GM21576 (cell line): Measurements from ENCODE around the gene LSM14A.
"Not testable (repeated sequence)": the region's sequence is repeated elsewhere in the genome, so short reads cannot be mapped to it uniquely, and the experiment has no call there.

ENCODE experiments used
- ATAC-seq: cut with Tn5 transposase; IDR thresholded peaks from one replicate; pipeline ENCODE4 v1.9.1; 2021; ENCODE audit warnings: mild to moderate bottlenecking, moderate library complexity; ENCODE audit not compliant: unreplicated experiment

The LSM14A gene

DNA sequence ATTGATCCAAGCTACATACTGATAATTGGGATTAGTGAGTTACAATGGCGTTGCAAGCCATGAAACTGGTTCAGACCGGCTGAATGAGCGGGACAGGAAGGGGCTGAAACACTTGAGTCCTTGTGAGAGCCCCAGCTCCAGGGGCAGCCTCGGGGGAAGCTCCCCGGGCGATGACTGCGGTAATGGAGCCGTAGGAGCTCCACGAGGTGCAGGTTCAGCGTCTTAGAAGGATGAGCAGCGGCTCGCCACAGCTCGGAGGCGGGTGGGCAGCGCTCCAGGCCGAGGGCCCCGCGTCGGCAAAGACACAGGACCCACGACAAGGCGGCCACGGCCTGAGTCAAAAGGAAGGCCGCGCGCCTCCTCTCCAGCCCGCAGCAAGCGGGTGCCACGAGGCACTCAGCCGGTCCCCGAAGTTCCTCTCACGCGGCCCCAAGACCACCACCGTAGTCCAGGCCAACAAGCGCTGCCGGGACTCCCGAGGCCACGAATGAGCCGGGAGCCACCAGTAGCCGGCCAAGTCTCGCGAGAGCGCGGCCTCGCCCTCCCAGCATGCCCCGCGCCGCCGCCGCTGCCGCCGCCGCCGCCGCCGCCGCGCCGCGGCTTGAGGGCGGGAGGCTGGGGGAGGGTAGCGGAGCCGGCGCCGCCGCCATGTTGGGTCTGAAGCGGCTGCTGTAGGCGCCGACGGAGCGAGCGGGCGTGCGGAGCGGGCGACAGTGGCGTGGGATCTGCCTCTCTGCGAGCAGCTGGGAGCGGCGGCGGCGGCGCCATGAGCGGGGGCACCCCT is at the start of gene LSM14A:
TSS of gene LSM14A (plus strand) at position 628 of the 784 bp plus-strand sequence. CDS start at position 767, 139 bp downstream.
- ATAC-seq, result peak; percentile 61

DNA sequence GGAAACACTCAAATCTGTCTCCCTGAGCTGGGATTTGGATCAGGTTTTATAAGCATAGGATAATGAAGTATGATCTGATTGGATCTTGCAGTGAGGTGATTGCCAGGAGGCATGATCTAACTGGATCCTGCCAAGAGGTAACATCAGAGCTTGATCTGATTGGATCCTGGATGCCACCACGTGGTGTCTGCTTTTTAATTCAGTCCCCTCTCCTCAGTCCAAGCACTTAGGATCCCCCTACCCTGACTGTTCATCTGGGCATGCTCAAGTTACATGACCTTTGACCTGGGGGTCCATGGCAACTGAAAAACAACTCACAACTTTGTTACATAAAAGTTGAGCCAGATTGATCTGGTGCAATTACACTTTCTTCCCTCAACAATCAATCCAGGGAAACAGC is 47.5 kb upstream of the LSM14A start:
- ATAC-seq, result no peak

DNA sequence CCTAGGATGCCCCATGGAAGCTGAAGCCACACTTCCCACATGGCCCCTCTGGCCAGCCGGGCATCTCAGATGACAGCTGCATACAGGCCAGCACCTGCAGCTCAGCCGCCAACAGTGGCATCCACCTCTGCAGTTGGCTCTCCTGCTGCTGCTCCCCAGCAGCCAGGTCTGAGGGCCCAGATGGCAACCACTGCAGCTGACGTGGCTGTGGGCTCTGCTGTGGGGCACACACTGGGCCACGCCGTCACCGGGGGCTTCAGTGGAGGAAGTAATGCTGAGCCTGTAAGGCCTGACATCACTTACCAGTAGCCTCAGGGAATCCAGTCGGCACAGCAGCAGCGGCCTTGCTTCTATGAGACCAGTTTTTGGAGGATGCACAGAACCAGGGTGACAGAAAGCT is 45.3 kb upstream of the LSM14A start:
- no peak for ATAC-seq

DNA sequence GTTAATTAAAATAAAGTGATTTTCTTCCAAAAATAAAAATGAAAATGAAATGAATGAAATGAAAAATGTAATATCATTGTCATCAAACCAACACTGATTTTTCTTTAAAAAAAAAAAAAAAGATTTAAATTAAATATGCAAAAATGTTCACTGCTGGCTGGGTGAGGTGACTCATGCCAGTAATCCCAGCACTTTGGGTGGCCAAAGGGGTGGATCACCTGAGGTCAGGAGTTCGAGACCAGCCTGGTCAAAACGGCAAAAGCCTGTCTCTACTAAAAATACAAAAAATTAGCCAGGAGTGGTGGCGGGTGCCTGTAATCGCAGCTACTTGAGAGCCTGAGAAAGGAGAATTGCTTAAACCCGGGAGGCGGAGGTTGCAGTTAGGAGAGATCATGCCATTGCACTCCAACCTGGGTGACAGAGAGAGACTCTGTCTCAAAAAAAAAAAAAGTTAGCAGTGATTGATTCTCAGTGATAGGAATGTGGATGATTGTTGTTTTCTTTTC is 44.6 kb upstream of the LSM14A start:
- ATAC-seq, result no peak

DNA sequence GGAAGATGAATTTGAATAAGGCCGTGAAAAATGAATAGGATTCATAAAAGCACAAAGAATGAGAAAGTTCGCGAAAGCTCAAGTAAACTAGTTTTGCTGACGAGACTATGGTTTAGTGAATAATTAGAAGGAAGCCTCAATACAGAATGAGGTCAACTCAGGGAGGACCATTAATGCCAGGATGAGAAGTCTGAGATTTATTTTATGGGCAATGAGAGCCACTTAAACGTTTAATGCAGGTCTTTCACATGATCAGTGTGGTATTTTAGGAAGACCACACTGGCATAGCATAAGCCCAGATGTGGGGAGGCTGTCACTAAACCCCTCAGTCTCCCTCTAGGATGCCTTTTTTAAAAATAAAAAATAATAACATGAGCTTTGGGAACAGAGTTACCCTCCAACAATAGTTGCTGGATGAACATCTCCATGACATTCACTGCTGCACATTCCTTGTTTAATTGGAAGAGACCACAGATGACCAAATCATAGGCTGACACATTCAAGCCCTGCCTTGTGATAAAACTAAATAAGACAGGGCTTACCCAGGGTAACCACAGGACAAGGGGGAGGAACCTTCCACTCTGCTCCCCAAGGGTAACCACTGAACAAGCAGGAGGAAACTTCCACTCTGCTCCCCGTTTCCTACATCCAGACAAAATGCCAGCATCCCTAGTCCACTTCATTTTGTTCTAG is 43.6 kb upstream of the LSM14A start:
- ATAC-seq, result no peak

DNA sequence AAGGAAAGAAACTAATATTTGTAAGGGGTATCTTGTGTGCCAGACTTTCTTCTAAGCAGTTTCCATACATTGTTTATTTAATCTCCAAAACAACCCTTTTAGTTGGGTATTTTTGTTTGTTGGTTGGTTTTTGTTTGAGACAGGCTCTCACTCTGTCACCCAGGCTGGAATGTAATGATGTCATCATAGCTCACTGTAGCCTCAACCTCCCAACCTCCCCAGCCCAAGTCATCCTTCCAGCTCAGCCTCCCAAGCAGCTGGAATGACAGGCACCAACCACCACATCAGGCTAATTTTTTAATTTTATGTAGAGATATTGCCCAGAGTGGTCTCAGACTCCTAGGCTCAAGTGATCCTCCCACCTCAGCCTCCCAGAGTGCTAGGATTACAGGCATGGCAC is 41.2 kb upstream of the LSM14A start:
- ATAC-seq, result no peak

DNA sequence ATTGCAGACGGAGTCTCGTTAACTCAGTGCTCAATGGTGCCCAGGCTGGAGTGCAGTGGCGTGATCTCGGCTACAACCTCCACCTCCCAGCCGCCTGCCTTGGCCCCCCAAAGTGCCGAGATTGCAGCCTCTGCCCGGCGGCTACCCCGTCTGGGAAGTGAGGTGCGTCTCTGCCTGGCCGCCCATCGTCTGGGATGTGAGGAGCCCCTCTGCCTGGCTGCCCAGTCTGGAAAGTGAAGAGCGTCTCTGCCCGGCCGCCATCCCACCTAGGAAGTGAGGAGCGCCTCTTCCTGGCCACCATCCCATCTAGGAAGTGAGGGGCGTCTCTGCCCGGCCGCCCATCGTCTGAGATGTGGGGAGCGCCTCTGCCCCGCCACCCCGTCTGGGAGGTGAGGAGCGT is 40.2 kb upstream of the LSM14A start:
- not testable (repeated sequence) for ATAC-seq

DNA sequence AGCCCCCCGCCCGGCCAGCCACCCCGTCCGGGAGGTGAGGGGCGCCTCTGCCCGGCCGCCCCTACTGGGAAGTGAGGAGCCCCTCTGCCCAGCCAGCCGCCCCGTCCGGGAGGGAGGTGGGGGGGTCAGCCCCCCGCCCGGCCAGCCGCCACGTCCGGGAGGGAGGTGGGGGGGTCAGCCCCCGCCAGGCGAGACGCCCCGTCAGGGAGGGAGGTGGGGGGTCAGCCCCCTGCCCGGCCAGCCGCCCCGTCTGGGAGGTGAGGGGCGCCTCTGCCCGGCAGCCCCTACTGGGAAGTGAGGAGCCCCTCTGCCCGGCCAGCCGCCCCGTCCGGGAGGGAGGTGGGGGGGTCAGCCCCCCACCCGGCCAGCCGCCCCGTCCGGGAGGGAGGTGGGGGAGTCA is 39.6 kb upstream of the LSM14A start:
- not testable (repeated sequence) for ATAC-seq

DNA sequence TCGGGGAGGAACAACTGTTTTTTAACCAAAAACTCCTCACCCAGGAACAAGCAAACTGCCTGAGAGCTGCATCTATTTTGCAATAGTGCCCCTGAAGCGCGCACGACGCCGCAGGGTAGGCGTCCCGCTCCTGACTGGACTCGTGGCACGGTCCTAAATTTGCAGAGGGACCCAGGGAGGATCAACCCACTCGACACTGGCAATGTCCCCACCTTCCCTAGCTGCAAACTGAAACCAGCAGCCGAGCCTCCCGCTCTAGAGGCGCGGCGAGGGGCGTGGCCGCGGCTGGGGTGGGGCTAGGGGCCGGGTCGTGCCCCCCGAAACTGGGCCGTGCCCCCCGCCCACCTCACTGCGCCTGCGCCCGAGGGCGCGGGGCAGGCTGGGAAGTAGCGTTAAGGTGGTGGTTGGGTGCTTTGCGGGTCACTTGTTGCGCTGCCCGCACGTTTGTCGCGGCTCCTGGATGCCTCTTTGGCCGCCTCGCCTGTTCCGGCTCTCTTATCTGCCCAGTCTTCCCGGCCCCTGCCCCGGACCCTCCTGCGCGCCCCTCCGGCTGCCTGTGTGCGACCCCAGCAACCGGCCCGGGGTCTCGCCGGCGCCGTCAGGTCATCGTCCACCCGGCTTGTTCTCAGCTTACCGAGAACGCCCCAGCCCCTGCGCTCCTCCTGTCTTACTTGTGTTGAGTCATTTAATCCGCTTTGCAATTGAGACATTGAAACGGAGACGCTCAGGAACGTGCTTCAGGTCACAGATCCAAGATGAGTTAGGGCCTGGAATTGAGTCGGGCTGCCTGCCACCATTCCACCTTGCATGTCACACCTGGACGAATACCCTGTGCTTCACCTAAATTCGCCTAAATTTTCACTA is 37.9 kb upstream of the LSM14A start:
- ATAC-seq, result peak; percentile 93

DNA sequence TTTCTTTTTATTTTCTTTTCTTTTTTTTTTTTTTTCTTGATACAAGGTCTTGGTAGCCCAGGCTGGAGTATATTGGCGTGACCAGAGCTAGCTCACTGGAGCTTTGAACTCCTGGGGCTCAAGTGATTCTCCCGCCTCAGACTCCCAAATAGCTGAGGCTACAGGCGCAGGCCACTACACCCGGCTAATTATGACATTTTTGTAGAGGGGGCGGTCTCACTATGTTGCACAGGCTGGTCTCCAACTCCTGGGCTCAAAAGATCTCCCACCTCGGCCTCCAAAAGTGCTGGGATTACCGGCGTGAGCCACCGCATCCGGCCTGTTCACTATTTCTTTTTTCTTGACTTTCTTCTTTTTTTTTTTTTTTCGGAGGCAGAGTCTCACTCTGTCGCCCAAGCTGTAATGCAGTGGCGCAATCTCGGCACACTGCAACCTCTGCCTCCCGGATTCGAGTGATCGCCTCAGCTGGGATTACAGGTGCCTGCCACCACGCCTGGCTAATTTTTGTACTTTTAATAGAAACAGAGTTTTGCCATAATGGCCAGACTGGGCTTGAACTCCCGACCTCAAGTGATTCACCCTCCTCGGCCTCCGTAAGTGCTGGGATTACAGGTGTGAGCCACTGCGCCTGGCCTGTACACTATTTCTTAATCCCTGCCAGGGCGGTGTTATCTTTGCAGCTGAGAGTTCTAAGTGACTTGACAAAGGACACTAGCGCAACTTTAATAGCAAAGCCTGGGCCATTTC is 37.1 kb upstream of the LSM14A start:
- ATAC-seq, result no peak

DNA sequence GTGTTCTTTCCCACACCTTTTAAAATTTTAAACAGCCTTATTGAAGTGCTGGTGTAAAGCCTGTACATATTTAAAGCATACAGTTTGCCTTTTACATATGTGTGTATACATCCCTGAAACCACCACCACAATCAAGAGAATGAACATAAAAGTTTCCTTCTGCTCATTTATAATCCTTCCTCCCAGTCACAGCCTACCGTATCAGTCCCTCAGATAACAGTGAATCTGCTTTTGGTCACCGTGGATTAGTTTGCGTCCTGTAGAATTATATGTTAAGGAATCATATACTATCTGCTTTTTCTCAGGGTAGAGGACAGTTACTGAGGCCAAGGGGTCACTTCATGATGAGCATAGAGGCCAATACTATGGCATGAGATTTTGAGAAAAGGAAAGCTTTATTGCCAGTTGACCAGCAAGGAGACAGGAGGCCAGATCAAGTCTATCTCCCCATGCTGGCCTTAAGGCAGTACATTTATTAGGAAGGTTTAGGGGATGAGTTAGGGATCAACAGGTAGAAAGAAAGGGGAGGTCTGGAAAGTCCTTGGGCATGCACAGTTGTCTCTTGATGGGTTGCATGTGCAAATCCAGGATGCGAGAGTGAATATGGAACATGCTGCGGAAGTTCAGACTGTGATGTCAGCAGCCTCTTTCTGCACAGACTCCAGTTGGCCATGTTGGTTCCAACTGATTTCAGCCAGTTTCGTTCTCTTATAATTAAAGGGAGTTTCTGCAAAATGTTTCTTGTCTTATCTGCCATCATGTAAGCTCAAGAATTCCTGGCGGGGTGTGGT is 36.3 kb upstream of the LSM14A start:
- no peak for ATAC-seq

DNA sequence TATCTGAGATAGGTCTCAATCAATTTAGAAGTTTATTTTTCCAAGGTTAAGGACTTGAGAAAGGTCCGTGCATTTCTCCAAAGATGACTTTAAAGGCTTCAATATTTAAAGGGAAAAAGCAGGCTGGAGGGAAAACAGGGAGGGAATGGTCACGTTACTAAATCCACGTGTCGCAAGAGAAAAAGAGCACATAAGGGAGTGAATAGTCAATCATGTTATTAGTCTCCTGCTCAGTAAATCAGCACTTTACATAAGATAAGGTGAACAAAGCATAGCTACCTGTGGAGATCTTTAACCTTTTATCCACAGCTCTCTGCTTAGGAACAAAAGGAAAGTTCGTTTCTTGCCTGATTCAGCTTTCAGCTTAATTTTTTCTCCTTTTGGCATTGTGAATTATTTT is 31.3 kb upstream of the LSM14A start:
- no peak for ATAC-seq

DNA sequence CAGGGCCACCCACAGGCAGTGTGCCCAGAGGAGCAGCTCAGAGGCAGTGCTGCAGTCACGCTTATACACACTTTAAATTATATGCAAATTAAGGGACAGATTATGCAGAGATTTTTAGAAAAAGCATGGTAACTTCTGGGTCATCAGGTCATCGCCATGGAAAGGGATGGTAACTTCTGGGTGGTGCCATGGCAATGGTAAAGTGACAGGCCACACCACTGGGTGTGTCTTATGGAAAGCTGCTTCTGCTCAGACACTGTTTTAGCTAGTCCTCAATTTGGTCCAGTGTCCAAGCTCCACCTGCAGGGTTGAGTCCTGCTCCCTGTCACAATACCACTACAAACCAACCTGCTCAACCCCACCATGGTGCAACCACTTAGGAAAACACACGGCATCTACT is 29.9 kb upstream of the LSM14A start:
- no peak for ATAC-seq

DNA sequence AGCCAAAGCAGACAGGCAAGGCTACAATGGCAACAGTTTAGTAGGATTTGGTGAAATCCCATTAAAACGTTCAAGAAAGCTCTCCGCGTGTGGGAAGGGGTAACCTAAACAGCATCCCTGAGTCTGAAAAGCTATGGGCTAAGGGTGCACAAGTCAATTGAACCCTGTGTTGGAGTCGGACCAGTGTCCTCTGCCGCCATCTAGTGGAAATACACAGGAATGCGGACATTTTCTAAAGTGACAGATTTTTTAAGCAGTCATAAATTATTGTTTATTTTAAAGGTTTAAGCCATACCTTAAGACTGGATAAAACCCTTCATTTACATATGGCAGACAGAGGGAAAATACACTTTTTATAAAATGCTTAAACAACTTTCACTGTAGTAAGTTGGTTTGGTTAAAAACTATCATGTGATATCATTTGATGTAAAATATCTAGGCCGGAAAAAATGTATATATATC is 26.5 kb upstream of the LSM14A start:
- ATAC-seq, result no peak

DNA sequence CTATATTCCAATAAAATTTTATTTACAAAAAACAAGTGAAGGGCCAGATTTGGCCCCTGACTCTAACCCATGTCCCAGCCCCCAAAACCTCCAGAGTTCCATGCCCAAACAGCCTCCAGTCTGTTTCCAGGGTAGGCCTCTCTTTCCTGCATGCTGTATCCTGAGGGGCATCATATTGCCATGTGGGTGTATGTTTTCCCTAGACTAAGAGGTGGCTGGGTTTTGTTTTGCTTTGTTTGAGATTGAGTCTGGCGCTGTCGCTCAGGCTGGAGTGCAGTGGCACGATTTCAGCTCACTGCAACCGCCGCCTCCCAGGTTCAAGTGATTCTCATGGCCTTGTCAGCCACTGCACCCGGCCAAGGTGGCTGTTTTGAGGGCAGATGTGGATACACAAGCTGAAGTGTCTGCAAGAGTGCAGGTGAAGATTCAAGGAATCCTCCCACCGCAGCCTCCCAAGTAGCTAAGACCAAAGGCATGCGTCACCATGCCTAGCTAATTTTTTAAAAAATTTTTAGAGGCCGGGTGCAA is 23.6 kb upstream of the LSM14A start:
- no peak for ATAC-seq

DNA sequence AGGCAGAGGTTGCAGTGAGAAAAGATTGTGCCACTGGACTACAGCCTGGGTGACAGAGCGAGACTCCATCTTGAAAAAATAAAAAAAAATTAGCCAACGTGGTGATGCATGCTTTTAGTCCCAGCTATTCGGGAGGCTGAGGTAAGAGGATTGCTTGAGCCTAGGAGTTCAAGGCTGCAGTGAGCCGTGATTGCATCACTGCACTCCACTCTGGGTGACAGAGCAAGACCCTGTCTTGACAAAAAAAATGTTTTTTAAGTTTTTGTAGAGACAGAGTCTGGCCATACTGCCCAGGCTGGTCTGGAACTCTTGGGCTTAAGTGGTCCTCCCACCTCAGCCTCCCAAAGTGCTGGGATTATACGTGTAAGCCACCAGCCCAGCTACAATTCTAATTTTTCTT is 22.4 kb upstream of the LSM14A start:
- no peak for ATAC-seq

DNA sequence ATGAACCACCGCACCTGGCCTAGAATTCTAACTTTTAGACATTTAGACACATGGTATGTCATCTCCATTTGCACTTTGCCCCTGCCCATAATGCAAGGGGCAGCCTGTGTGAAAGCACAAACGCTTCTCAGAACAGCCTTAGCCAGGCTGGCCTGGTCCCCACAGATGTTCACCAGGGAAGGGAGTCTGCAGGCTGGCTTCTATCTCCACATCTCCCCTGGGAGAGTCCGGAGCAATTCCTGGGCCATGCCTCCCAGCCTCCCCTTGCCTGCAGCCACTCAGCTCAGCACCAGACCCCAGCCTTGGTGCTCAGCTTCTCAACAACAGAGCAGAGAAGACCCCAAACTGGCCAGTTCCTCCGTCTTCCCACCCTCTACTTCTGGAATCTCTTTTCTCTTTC is 21.7 kb upstream of the LSM14A start:
- no peak for ATAC-seq

DNA sequence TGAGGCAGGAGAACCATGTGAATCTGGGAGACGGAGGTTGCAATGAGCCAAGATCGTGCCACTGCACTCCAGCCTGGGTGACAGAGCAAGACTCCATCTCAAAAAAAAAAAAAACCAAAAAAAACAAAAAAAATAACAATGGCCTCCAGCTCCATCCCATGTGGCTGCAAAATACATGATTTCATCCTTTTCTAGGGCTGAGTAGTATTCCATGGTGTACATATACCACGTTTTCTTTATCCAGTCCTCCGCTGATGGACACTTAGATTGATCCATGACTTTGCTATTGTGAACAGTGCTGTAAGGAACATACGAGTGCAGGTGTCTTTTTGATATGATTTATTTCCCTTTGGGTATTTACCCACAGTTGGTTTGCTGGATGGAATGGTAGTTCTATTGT is 20.9 kb upstream of the LSM14A start:
- no peak for ATAC-seq

DNA sequence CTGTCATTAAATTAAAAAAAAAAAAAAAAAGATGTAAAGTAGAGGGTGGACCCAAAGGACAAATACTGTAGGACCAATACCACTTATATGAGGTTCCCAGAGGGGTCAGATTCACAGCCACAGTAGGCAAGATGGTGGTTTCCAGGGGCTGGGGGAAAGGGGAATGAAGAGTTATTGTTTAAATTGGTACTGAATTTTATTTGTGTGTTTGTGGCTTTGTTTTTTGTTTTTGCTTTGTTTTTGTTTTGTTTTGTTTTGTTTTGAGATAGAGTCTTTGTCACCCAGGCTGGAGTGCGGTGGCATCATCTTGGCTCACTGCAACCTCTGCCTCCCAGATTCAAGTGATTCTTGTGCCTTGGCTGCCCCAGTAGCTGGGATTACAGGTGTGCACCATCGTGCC is 17.9 kb upstream of the LSM14A start:
- ATAC-seq, result no peak

DNA sequence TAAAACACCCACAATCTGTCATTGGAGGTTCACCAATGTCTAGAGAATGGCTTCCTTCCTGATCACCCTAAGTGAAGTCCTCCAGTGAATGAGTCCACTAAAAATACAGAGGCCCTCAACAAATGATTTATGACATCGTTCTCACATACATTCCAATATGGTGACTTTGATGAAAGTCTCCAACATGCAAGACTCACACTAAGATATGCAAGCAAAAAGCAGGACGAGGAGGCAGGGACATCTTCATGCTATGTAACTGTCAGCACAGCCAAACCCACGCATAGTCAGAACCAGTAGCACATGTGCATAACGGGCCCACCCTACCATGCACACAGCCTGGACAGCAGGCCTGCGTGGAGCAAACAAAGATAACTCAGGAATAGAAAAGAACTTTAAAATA is 16.6 kb upstream of the LSM14A start:
- no peak for ATAC-seq
